Measurements from ENCODE around the gene FAM171A1. TPM values are rescaled to one million over a fixed set of nuclear protein-coding genes. Genes with fewer than 3 reads are reported as not detected.

The FAM171A1 gene
- total RNA-seq, 2 experiments from 2014 or later: 4.2 to 5.1 TPM

DNA sequence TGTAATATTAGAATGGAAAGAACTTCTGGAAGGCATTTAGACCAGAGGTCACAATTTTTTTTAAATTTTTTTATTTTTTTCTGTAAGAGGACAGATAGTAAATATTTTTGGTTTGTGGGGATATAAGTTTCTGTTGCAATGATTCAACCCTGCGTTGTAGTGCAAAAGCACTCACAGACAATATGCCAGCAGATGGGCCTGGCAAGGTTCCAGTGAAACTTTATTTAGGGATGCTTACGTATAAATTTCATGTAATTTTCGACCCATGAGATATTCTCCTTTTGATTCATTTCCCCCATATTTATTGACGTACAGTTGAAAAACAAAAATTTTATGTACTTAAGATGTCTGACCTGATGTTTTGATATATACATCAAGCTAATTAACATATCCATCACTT lies 129.8 kb downstream of the FAM171A1 start:
- Mint-ChIP-seq H3K27me3 (no peaks in the 10 kb centered on the region), H3K9me3 (no peaks in the 10 kb centered on the region), H3K27ac (no peak overlapping the region), H3K36me3 (ENCODE audit: low read depth) (peaks cover 3% of the 10 kb centered on the region), H3K4me1 (ENCODE audit: low read depth) (peaks cover 20% of the 10 kb centered on the region), H3K4me3 (no peak overlapping the region)
- TF ChIP-seq, protein P1, sequence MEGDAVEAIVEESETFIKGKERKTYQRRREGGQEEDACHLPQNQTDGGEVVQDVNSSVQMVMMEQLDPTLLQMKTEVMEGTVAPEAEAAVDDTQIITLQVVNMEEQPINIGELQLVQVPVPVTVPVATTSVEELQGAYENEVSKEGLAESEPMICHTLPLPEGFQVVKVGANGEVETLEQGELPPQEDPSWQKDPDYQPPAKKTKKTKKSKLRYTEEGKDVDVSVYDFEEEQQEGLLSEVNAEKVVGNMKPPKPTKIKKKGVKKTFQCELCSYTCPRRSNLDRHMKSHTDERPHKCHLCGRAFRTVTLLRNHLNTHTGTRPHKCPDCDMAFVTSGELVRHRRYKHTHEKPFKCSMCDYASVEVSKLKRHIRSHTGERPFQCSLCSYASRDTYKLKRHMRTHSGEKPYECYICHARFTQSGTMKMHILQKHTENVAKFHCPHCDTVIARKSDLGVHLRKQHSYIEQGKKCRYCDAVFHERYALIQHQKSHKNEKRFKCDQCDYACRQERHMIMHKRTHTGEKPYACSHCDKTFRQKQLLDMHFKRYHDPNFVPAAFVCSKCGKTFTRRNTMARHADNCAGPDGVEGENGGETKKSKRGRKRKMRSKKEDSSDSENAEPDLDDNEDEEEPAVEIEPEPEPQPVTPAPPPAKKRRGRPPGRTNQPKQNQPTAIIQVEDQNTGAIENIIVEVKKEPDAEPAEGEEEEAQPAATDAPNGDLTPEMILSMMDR (IDR thresholded peaks at IDR 0.05): no peak
- ChIA-PET CTCF (interaction anchor here (1.0 kb wide), 1 partner anchor 9 kb away, joined by 3 read pairs; no protein-coding TSS in a partner anchor), POLR2A (no interaction called here)
- ATAC-seq (no peak), DNase-seq (no peak)
- intact Hi-C loops (cut with micrococcal nuclease): no loop called here

DNA sequence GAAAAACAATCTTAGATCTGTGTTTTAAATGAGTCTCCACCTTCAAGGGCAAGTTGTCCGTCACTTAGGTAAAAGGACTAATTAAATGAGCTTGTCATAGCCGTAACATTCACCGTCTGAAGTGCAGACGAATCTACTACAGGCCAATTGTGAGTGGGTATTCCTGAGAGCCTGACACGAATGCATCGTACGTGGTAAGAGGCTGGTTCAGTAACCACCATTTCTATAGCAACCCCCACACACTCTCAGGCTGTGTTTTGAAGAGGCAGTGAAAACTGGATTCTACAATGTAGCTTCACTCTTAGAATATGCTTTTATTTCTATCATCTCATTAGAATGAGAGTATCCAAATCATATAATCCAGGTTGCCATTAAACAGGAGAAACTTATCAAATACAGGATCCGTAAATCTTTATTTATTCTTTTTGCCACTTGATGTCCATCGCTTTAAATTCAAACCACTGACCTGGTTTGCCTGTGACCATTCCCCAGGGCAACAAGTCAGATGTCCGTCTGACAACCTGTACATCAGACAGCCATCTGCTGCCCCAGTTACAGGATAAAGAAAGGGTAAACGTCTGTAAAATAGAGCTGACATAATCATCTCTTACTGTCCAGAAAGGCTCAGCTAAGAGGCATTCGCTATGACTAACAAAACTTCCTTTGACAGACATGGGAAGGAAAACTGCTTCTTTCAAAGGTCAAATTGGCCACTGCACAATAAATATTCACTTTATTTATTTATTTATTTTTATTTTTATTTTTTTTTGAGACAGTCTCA lies 132.3 kb downstream of the FAM171A1 start:
- Mint-ChIP-seq H3K9me3 (no peaks in the 10 kb centered on the region), H3K27me3 (no peaks in the 10 kb centered on the region), H3K36me3 (ENCODE audit: low read depth) (peaks cover 3% of the 10 kb centered on the region), H3K27ac (no peak overlapping the region), H3K4me1 (ENCODE audit: low read depth) (peaks cover 13% of the 10 kb centered on the region), H3K4me3 (no peak overlapping the region)
- TF ChIP-seq, protein P1 (IDR thresholded peaks at IDR 0.05): no peak
- intact Hi-C loops (cut with micrococcal nuclease): no loop called here
- DNase-seq: peak; percentile 50
- CTCF ChIA-PET: interaction anchor here (0.8 to 1.4 kb wide), 3 partner anchors 20 to 267 kb away, joined by 3 to 5 read pairs (median 3); no protein-coding TSS in a partner anchor
- POLR2A ChIA-PET: no interaction called here
- peak; percentile 85 for ATAC-seq

DNA sequence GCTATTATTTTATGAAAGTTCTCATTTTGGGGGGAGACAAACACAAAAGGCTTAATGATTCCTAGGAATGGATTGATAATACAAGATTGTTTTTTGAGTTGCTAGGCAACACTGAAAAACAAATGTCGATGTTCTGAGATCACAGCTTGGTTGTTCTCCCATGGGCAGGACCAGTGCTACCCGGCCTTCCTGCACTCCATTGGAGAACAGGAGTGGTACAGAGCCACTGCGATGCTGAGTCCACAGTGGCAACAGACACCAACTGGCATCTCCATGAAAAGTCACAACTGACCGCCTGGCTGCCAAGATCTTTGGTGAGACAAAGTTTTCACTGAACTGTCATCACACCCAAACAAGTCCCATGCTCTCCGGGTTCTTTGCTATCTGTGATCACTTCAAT lies 133.7 kb downstream of the FAM171A1 start:
- intact Hi-C loops (cut with micrococcal nuclease): no loop called here
- Mint-ChIP-seq H3K27ac (no peak overlapping the region), H3K9me3 (no peaks in the 10 kb centered on the region), H3K4me3 (no peak overlapping the region), H3K4me1 (ENCODE audit: low read depth) (peaks cover 13% of the 10 kb centered on the region), H3K27me3 (no peaks in the 10 kb centered on the region), H3K36me3 (ENCODE audit: low read depth) (no peaks in the 10 kb centered on the region)
- no peak for ATAC-seq
- no peak for DNase-seq
- TF ChIP-seq, protein P1 (IDR thresholded peaks at IDR 0.05): no peak
- ChIA-PET POLR2A (no interaction called here), CTCF (interaction anchor here (0.9 to 1.4 kb wide), 2 partner anchors 18 to 25 kb away, joined by 3 to 5 read pairs; no protein-coding TSS in a partner anchor)

DNA sequence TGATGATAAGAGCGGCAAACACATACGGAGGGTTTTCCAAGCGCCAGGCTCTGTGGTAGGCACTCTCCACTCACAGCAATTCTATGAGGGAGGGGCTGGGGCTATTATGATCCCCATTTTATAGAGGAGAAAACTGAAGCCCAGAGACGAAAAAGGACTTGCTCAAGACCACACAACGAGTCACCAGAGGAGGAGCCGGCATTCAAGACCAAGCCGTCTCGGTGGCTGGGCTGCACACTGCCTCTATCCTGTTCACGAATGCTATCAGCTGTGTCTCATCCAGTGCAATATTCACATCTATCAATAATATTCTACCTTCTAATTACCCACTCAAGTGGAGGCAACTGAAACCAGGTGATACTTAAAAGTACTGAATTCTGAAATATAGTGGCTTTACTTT lies 134.7 kb downstream of the FAM171A1 start:
- intact Hi-C loops (cut with micrococcal nuclease): no loop called here
- CTCF ChIA-PET: no interaction called here
- ATAC-seq (no peak), DNase-seq (no peak)
- POLR2A ChIA-PET: no interaction called here
- Mint-ChIP-seq H3K4me1 (ENCODE audit: low read depth) (peaks cover 13% of the 10 kb centered on the region), H3K4me3 (no peak overlapping the region), H3K27ac (no peak overlapping the region), H3K27me3 (no peaks in the 10 kb centered on the region), H3K9me3 (no peaks in the 10 kb centered on the region), H3K36me3 (ENCODE audit: low read depth) (no peaks in the 10 kb centered on the region)
- TF ChIP-seq, protein P1 (IDR thresholded peaks at IDR 0.05): no peak

DNA sequence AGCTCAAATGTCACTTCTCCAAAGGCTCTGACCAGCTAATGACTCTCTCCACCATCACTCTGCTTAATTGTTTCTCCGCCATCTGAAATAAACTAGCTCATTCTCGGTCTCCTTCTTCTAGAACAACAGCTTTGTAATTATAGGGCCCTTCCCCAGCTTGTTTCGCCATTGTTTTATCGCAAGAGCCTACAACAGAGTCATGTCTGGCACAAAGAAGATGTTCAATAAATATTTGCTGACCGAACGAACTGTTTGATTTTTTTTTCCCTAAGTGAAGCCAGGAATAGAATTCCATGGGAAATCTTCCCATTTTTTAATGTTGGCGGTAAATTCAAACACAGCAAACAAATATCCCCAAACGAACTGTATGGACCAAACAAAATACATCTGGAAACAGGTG lies 138.8 kb downstream of the FAM171A1 start:
- no peak overlapping the region for H3K27ac Mint-ChIP-seq
- H3K4me1 Mint-ChIP-seq (ENCODE audit: low read depth): peaks cover 2% of the 10 kb centered on the region
- DNase-seq: no peak
- ChIA-PET CTCF (interaction anchor here (3.7 kb wide), 1 partner anchor 23 kb away, joined by 10 read pairs; no protein-coding TSS in a partner anchor), POLR2A (no interaction called here)
- intact Hi-C loops (cut with micrococcal nuclease): no loop called here
- TF ChIP-seq, protein P1 (IDR thresholded peaks at IDR 0.05): no peak
- no peak for ATAC-seq
- H3K9me3 Mint-ChIP-seq: no peaks in the 10 kb centered on the region
- H3K27me3 Mint-ChIP-seq: no peaks in the 10 kb centered on the region
- H3K36me3 Mint-ChIP-seq (ENCODE audit: low read depth): no peaks in the 10 kb centered on the region
- H3K4me3 Mint-ChIP-seq: no peak overlapping the region

Data from activated CD8-positive, alpha-beta T cell treated with anti-CD3 and anti-CD28 coated beads for 36 hours (primary cell).